ENCODE results near the gene AFAP1L2.

Gene AFAP1L2

GRCh38 chr10:114308531-114309363, 95.6 kb downstream of the AFAP1L2 start:
- no peak for DNase-seq

DNA sequence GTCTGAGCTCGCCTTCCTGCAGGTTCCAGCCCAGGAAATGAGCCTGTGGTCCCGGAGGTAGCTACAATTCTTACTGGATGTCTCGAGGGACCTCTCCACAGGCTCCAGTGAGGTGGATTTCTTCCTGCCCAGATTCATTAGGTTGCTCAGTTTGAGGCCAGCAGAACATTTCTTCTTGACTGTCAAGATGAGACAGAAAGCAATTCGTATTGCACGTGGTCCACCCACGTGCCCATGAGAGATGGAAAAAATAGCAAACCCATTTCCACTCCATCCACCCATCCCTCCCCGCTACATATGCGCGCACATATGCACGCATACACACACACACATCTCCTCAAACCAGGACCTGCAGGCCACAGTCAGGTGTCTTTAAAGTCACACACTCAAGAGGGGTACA, 96.6 kb downstream of the AFAP1L2 start:
- no peak for DNase-seq

GRCh38 chr10:114306116-114306973, 98.0 kb downstream of the AFAP1L2 start:
- no peak for DNase-seq

DNA sequence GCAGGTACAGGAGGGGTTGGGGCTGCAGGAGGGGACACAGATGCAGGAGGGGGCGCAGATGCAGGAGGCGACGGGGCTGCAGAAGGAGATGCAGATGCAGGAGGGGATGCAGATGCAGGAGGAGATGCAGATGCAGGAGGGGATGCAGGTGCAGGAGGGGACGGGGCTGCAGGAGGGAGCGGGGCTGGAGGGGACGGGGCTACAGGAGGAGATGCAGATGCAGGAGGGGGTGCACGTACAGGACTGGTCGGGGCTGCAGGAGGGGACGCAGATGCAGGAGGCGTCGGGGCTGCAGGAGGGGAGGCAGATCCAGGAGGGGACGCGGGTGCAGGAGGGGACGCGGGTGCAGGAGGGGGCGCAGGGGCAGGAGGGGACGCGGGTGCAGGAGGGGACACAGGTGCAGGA, 98.8 kb downstream of the AFAP1L2 start:
- DNase-seq = no peak

- peak; percentile 86 for DNase-seq
Observed at GRCh38 chr10:114304571-114305421, 99.5 kb downstream of the AFAP1L2 start.

DNA sequence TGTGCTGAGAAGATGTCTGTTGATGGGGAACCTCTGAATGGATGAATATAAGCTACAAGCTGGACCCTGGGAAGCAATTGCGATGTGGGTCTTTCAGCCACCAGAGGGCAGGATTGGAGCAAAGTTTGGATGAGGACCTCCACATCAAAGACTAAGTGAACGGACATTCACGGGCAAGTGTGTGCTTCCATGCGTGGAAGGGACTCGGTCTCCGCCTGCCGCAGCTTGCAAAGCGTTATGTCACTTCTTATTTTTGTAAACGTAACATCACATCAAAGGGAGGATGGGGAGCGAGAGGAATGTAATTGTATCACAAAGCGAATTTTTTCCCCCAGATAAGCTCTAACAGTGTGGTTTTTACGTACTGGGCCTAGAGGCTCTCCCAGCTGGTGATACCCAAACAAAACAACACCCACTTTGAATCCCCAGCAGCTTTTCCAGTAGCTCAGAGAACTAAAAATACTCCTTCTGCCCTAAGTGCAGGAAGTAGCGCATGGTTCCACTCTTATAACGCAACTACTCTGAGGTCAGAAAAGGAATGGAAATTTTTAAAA, 100.2 kb downstream of the AFAP1L2 start:
- DNase-seq = peak; percentile 78

DNA sequence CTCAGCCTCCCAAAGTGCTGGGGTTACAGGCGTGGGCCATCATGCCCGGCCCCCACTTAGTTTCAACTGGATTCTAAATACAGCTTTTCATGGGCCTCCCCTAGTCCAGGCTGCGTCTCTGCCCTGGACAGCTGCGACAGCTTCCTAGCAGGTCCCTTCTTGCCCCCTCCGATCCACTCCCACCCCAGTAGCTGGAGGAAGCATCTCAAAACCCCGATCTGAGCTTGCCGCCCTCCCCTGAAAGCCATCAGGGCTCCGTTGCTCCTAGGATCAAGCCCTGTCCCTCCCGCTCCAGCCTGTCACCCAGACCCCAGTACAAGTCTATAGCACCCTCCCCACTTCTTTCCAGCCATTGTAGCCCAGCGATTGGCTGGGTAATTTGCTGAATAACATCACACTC, 100.7 kb downstream of the AFAP1L2 start:
- DNase-seq = no peak

- no peak for DNase-seq
Observed at GRCh38 chr10:114301951-114302710, 102.2 kb downstream of the AFAP1L2 start.

GRCh38 chr10:114301177-114301576, 103.1 kb downstream of the AFAP1L2 start:
- DNase-seq = no peak

- DNase-seq = no peak
Observed at GRCh38 chr10:114300036-114300645, 104.2 kb downstream of the AFAP1L2 start.

DNA sequence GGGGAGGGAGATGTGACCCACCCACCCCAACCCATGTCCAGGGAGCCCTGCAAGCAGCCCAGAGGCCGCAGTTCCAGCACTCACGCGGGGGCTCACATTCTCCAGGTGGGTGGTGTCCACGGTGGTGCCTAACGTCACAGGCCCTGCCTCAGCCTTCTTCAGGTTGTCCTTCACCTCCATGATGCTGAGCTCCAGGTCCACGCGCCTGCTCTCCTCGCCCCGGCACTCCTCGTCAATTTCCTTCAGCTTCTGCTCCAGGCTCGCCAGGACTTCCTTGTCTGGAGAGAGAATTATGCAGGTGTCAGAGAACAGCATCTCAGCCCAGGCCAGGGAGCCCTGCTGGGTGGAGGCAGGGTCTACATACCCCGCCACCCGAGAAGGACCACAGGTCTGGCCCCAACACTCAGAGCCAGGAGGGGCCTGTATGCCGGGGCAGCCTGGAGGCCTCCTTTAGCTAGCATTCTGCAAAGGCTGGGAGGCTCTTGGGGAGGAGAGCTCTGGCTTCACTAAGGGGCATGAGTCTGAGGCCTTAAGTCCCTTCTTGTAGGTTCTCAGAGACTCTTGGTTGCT, 107.1 kb downstream of the AFAP1L2 start:
- no peak for DNase-seq

DNA sequence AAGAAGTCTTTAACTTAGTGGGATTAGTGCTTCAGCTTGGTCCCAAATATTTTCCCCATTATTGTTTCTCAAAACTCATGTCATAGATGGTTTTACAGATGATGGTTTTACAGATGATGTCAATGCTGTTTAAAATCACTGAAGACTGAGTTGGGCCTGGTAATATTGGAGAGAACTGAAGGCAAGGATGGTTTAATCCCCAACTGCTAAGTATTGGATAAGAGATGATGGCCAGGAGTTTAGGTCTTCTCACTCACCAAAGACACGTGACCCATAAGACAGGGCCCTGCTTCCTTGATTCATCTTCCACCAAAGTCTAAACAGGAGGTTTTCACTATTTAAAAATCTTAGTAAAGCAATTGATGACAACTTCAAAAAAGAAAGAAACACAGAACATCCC, 108.9 kb downstream of the AFAP1L2 start:
- no peak for DNase-seq

DNA sequence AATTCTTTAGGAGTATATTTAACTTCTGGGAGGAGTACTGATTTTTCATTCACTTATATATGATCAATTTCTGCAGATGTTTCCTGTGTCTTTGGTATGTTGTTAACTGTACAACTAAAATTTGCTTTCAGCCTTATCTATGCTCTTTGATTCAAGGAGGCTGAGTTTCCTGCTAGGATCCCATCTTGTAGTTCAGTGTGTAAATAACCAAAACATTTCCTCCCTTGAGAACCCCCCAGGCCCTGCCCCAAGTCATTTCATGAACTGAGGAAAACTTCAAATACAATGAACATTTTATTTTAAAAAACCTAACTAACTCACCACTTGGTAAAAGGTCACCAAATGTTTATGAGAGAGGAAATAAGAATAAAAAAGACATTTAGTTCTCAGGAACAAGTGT, 109.8 kb downstream of the AFAP1L2 start:
- no peak for DNase-seq

DNA sequence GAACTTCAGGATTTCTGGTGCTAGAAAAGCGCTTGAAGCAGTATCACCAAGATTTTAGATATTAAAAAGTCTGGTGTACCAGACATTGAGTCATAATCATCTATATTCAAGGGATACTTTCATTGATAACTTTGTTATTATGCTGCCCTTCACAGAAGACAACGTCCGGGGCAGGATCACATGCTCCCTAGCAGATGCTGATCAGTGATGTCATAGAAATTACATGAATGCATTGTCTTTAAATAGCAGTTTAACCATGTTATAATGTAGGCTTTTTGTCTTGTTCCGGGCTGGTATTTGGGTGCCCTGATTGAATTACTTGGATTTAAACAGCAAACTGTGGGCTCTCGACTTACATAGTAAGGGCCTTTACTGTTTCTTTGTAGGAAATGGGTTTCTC, 111.2 kb downstream of the AFAP1L2 start:
- DNase-seq = no peak

DNA sequence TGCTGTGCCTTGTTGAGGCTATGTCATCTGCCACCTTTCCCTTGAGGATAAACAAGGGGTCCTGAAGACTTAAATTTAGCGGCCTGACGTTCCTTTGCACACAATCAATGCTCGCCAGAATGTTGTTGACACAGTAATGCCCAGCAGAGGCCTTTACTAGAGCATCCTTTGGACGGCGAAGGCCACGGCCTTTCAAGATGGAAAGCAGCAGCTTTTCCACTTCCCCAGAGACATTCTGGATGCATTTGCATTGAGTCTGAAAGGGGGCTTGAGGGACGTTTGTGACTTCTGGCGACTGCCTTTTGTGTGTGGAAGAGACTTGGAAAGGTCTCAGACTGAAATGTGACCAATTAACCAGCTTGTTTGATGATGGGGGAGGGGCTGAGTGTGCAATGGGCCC, 112.8 kb downstream of the AFAP1L2 start:
- no peak for DNase-seq

DNA sequence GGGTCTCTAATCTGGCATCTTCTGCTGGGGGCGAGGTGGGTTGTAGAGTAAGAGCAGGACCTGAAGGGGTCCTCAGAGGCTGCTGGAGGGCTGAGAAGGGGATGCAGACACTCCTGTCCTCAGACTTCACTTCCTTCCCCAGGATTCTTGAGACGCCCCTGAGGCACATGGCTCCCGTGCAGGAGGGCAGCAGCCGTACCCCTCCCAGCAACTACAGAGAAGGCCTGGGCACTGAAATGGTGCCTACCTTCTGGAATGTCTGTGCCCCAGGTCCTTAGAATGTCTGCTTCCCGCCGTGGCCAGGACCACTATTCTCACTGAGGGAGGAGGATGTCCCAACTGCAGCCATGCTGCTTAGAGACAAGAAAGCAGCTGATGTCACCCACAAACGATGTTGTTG, 113.2 kb downstream of the AFAP1L2 start:
- DNase-seq = no peak

DNA sequence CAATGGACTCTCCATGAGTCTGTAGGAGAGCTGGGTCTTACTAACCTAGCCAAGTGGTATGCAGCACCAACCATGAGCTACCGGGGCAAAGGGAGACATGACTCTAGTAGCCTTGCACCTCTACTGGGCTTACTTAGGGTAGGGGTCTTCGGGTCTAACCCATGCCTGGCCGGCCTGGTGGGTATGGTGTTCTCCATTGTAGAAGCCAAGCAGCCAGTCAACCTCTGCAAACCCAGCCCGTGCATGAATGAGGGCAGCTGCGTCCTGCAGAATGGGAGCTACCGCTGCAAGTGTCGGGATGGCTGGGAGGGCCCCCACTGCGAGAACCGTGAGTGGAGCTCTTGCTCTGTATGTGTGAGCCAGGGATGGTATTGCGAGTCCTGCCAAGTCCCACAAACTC, 114.3 kb downstream of the AFAP1L2 start:
- no peak for DNase-seq

GRCh38 chr10:114289096-114289436, 115.2 kb downstream of the AFAP1L2 start:
- DNase-seq = no peak

DNA sequence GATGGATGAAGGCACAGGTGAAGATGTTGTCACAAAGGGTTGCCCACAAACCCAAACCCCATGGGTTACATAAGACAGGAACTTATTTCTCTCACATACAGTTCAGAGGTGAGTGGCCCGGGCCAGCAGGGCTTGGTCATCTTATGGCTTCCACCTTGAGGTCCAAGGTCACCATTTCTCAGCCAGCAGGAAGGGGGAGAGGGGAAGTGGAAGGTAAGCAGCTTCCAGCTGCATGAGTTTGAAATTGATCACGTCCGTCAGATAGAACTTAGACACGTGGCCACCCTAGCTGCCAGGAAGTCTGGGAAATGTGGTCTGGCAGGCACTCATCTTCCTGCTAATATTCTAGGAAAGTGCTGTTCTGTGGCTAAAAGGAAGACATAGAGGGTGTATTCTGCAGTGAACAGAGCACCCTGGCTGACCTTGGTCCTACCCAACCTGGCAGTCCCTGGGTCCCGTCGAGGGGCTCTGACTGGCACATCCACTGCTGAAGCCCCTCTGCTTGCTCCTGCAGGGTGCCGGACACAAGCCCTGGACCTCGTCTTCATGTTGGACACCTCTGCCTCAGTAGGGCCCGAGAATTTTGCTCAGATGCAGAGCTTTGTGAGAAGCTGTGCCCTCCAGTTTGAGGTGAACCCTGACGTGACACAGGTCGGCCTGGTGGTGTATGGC, 115.7 kb downstream of the AFAP1L2 start:
- DNase-seq = no peak

- DNase-seq = no peak
Observed at GRCh38 chr10:114286921-114287320, 117.4 kb downstream of the AFAP1L2 start.

DNA sequence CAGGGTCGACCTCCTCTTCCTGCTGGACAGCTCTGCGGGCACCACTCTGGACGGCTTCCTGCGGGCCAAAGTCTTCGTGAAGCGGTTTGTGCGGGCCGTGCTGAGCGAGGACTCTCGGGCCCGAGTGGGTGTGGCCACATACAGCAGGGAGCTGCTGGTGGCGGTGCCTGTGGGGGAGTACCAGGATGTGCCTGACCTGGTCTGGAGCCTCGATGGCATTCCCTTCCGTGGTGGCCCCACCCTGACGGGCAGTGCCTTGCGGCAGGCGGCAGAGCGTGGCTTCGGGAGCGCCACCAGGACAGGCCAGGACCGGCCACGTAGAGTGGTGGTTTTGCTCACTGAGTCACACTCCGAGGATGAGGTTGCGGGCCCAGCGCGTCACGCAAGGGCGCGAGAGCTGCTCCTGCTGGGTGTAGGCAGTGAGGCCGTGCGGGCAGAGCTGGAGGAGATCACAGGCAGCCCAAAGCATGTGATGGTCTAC, 118.3 kb downstream of the AFAP1L2 start:
- DNase-seq = no peak

Measured in CD4-positive, alpha-beta T cell treated with Interleukin-6 for 4 hours (primary cell).